ENCODE measurements around the gene SYNDIG1L. TPM values are rescaled to one million over a fixed set of nuclear protein-coding genes. Genes with fewer than 3 reads are reported as not detected.

Gene SYNDIG1L
- total and polyA plus RNA-seq, 10 of the 15 experiments (the other 5 are each of a cell fraction or from before 2014, with no cell fraction given) = 0.04 TPM; not detected in 9

DNA sequence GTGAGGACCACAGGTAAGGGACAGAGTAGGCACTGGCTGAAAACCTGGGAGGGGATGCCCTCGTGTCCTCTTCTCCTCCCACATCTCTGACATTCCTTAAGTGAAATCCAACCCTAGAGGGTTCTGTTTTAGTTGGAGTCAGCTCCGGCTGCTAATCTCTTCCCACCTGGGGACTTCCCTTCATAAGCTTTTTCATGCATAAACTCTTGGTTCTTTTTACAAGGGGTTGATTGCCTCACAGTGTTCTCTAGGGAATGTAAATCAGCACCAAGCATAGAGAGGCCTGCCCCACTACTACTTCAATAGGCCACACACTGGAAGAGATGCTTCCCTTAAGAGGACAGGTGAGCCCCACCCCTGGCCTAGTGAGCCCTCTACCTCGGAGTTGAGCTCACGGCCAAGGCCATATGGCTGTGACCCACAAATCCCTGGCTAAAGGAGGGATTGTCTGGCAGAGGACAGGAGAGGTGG lies 3.2 kb upstream of the SYNDIG1L start:
- ChIA-PET RAD21 (ENCODE audit: unreplicated experiment) (no interaction called here), SMC1A (ENCODE audit: uncharacterized antibody, unreplicated experiment) (interaction anchor here (0.8 to 1.1 kb wide), 2 partner anchors 13 to 75 kb away, joined by 3 to 4 read pairs; no protein-coding TSS in a partner anchor), CTCF (no interaction called here), POLR2A (interaction anchor here (0.5 to 0.6 kb wide), 2 partner anchors 282 to 520 kb away, joined by 3 read pairs; no protein-coding TSS in a partner anchor)
- Histone ChIP-seq H2AFZ (ENCODE audit: control insufficient read depth, low read depth, low read length) (no peak overlapping the region), H3K4me2 (ENCODE audit: control insufficient read depth, insufficient read depth) (no peak overlapping the region), H3K4me3 (no peak overlapping the region), H3K4me1 (ENCODE audit: control insufficient read depth, insufficient read depth, low read length) (no peaks in the 10 kb centered on the region), H3K27me3 (replicated peaks in 1 of 2; ENCODE audit: control insufficient read depth in 2 of 2, insufficient read depth in 2 of 2, low read length in 1 of 2) (peaks cover 0 to 6% of the 10 kb centered on the region in 2 experiments; a peak in 2 of 4 replicates), H3K79me2 (ENCODE audit: control insufficient read depth, insufficient read depth, low read length) (no peaks in the 10 kb centered on the region), H4K20me1 (ENCODE audit: control insufficient read depth, insufficient read depth) (no peaks in the 10 kb centered on the region; the same call in 1 of the 2 replicates), H3K27ac (ENCODE audit: control insufficient read depth, insufficient read depth) (no peak overlapping the region), H3K9me3 (replicated peaks; ENCODE audit: control insufficient read depth, insufficient read depth, low read length) (no peaks in the 10 kb centered on the region), H3K36me3 (ENCODE audit: control insufficient read depth in 2 of 2, insufficient read depth in 2 of 2, low read length in 1 of 2) (no peaks in the 10 kb centered on the region), H3K9ac (ENCODE audit: control insufficient read depth, insufficient read depth, low read length) (no peak overlapping the region)
- no peak for FAIRE-seq
- BruUV-seq (replicated peaks) = no TSS peak
- intact Hi-C loops (cut with micrococcal nuclease; ENCODE audit: unreplicated experiment) (no loop called here), in situ Hi-C loops (cut with MboI) (no loop called here)
- 4% methylated on average over 4 of the region's 4 CpGs for WGBS (ENCODE audit: insufficient coverage, insufficient replicate concordance, low lambda C conversion rate, missing lambda C conversion rate)
- DNase-seq (ENCODE audit: low read depth, low spot score) = no peak
- ATAC-seq = no peak
- no peak for TF ChIP-seq SREBF1 (IDR thresholded peaks at IDR 0.05; ENCODE audit: low read length)
- TF ChIP-seq, protein P1, sequence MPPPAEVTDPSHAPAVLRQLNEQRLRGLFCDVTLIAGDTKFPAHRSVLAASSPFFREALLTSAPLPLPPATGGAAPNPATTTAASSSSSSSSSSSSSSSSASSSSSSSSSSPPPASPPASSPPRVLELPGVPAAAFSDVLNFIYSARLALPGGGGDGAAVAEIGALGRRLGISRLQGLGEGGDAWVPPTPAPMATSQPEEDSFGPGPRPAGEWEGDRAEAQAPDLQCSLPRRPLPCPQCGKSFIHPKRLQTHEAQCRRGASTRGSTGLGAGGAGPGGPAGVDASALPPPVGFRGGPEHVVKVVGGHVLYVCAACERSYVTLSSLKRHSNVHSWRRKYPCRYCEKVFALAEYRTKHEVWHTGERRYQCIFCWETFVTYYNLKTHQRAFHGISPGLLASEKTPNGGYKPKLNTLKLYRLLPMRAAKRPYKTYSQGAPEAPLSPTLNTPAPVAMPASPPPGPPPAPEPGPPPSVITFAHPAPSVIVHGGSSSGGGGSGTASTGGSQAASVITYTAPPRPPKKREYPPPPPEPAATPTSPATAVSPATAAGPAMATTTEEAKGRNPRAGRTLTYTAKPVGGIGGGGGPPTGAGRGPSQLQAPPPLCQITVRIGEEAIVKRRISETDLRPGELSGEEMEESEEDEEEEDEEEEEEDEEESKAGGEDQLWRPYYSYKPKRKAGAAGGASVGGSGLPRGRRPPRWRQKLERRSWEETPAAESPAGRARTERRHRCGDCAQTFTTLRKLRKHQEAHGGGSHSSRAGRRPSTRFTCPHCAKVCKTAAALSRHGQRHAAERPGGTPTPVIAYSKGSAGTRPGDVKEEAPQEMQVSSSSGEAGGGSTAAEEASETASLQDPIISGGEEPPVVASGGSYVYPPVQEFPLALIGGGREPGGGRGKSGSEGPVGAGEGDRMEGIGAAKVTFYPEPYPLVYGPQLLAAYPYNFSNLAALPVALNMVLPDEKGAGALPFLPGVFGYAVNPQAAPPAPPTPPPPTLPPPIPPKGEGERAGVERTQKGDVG (CRISPR knock-in tag; IDR thresholded peaks at IDR 0.05) = no peak
- TF ChIP-seq, protein P2, sequence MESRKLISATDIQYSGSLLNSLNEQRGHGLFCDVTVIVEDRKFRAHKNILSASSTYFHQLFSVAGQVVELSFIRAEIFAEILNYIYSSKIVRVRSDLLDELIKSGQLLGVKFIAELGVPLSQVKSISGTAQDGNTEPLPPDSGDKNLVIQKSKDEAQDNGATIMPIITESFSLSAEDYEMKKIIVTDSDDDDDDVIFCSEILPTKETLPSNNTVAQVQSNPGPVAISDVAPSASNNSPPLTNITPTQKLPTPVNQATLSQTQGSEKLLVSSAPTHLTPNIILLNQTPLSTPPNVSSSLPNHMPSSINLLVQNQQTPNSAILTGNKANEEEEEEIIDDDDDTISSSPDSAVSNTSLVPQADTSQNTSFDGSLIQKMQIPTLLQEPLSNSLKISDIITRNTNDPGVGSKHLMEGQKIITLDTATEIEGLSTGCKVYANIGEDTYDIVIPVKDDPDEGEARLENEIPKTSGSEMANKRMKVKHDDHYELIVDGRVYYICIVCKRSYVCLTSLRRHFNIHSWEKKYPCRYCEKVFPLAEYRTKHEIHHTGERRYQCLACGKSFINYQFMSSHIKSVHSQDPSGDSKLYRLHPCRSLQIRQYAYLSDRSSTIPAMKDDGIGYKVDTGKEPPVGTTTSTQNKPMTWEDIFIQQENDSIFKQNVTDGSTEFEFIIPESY (IDR thresholded peaks at IDR 0.05) = no peak
- no peak for TF ChIP-seq GABPA (IDR thresholded peaks at IDR 0.05; ENCODE audit: low read depth)
- no peak for TF ChIP-seq RFX5 (IDR thresholded peaks at IDR 0.05; ENCODE audit: low read depth, low read length)
- TF ChIP-seq, protein P3, sequence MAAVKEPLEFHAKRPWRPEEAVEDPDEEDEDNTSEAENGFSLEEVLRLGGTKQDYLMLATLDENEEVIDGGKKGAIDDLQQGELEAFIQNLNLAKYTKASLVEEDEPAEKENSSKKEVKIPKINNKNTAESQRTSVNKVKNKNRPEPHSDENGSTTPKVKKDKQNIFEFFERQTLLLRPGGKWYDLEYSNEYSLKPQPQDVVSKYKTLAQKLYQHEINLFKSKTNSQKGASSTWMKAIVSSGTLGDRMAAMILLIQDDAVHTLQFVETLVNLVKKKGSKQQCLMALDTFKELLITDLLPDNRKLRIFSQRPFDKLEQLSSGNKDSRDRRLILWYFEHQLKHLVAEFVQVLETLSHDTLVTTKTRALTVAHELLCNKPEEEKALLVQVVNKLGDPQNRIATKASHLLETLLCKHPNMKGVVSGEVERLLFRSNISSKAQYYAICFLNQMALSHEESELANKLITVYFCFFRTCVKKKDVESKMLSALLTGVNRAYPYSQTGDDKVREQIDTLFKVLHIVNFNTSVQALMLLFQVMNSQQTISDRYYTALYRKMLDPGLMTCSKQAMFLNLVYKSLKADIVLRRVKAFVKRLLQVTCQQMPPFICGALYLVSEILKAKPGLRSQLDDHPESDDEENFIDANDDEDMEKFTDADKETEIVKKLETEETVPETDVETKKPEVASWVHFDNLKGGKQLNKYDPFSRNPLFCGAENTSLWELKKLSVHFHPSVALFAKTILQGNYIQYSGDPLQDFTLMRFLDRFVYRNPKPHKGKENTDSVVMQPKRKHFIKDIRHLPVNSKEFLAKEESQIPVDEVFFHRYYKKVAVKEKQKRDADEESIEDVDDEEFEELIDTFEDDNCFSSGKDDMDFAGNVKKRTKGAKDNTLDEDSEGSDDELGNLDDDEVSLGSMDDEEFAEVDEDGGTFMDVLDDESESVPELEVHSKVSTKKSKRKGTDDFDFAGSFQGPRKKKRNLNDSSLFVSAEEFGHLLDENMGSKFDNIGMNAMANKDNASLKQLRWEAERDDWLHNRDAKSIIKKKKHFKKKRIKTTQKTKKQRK (IDR thresholded peaks at IDR 0.05; ENCODE audit: low read depth, low read length) = no peak
- TF ChIP-seq FOXK2 (IDR thresholded peaks at IDR 0.05) = no peak
- no peak for TF ChIP-seq PAX5 (IDR thresholded peaks at IDR 0.05; ENCODE audit: borderline replicate concordance, low read depth, low read length)
- TF ChIP-seq, protein P4, sequence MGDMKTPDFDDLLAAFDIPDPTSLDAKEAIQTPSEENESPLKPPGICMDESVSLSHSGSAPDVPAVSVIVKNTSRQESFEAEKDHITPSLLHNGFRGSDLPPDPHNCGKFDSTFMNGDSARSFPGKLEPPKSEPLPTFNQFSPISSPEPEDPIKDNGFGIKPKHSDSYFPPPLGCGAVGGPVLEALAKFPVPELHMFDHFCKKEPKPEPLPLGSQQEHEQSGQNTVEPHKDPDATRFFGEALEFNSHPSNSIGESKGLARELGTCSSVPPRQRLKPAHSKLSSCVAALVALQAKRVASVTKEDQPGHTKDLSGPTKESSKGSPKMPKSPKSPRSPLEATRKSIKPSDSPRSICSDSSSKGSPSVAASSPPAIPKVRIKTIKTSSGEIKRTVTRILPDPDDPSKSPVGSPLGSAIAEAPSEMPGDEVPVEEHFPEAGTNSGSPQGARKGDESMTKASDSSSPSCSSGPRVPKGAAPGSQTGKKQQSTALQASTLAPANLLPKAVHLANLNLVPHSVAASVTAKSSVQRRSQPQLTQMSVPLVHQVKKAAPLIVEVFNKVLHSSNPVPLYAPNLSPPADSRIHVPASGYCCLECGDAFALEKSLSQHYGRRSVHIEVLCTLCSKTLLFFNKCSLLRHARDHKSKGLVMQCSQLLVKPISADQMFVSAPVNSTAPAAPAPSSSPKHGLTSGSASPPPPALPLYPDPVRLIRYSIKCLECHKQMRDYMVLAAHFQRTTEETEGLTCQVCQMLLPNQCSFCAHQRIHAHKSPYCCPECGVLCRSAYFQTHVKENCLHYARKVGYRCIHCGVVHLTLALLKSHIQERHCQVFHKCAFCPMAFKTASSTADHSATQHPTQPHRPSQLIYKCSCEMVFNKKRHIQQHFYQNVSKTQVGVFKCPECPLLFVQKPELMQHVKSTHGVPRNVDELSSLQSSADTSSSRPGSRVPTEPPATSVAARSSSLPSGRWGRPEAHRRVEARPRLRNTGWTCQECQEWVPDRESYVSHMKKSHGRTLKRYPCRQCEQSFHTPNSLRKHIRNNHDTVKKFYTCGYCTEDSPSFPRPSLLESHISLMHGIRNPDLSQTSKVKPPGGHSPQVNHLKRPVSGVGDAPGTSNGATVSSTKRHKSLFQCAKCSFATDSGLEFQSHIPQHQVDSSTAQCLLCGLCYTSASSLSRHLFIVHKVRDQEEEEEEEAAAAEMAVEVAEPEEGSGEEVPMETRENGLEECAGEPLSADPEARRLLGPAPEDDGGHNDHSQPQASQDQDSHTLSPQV (IDR thresholded peaks at IDR 0.05) = no peak
- no peak for TF ChIP-seq ASH2L (IDR thresholded peaks at IDR 0.05; ENCODE audit: borderline replicate concordance, low read depth)
- no peak for TF ChIP-seq CREB1 (IDR thresholded peaks at IDR 0.05; ENCODE audit: low read depth)

Data from GM12878 (cell line).